ENCODE measurements around the gene SEMA6B. TPM values are rescaled to one million over a fixed set of nuclear protein-coding genes. Genes with fewer than 3 reads are reported as not detected.

SEMA6B gene
- total RNA-seq, 1 donor from 2014 or later = not detected

DNA sequence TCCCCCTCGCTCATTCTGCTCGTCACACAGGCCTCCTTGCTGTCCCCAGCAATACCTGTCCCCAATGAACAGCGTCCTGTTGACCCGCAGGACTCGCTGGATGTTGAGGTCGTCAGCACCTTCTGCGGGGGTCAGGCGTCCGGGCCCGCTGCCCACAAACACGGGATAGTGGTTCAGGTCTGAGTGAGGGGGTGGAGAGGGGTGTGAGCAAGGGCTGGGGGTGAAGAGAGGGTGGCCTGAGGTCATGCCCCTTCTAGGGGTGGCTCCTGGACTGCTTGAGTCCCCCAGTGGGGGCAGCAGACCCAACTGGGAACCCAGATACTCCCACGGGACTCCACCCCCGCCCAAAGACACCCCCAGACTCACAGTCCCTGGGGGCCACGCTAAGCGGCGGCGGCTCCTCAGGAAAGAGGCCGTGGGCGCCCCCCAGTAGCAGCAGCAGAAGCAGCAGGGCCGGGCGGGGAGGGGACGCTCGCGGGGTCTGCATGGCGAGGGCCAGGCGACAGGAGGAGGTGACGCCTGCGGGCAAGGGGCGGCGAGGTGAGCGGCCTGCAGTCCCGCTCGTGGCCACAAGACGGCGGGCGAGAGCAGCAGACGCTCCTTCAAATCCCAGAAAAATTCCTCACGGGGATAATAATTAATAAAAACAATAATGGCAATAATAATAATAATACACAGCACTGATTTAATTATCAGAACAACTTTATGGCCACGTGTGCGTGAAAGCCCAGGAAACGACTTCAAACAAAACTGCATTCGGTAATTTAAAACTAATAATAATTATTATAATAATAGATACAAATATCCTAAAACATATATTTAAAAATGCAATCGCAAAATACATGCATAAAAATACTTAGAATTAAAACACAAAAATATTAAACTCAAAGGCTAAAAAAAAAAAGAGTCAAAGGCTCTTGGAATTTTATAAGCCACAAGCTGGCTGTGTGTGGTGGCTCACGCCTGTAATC lies 1.2 kb downstream of the SEMA6B start:
- no peak for DNase-seq (ENCODE audit: low read depth)
- no peak overlapping the region for H3K4me3 ChIP-seq (ENCODE audit: low read depth, low read length)
- TF ChIP-seq, protein P1, sequence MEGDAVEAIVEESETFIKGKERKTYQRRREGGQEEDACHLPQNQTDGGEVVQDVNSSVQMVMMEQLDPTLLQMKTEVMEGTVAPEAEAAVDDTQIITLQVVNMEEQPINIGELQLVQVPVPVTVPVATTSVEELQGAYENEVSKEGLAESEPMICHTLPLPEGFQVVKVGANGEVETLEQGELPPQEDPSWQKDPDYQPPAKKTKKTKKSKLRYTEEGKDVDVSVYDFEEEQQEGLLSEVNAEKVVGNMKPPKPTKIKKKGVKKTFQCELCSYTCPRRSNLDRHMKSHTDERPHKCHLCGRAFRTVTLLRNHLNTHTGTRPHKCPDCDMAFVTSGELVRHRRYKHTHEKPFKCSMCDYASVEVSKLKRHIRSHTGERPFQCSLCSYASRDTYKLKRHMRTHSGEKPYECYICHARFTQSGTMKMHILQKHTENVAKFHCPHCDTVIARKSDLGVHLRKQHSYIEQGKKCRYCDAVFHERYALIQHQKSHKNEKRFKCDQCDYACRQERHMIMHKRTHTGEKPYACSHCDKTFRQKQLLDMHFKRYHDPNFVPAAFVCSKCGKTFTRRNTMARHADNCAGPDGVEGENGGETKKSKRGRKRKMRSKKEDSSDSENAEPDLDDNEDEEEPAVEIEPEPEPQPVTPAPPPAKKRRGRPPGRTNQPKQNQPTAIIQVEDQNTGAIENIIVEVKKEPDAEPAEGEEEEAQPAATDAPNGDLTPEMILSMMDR (conservative IDR thresholded peaks at IDR 0.05; ENCODE audit: low read depth, low read length) = peak; percentile 88

DNA sequence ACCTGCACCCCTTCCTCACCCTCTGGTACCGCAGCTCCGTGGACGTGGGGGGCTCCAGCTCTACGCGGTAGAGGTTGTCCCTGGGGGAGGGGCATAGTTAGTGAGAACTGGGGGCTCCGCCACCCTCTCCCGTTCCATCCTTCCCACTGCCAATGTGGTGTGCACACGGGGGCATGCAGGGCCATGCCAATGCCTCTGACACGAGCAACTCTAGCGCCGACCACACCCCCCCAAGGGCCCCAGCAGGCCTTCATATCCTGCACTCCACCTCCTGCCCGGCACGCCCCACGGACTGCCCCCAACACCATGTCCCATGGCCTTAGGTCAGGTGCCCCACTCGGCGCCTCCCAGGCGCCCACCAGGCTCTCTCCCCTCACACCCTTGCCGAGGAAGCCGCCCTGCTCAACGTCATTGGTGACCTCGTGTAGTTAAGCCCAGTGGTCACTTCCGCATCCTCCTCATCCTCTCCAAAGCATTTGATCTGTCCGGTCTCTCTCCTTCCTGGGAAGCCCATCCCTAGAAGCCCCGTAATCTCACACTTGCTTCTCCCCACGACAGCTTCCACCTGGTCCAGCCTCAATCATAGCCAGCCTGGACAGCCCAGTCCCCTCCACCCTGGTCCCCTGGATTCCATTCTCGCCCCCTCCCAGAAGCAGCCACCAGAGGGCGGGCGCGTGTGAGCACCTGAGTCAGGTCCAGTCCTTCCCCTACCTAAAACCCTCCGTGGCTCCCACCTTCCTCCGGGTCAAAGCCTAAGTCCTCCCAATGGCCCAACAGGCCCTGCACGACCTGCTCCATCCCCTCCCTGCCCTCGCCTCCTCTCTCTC lies 2.1 kb downstream of the SEMA6B start:
- H3K4me3 ChIP-seq (ENCODE audit: low read depth, low read length) = no peak overlapping the region
- TF ChIP-seq, protein P1 (conservative IDR thresholded peaks at IDR 0.05; ENCODE audit: low read depth, low read length) = peak; percentile 32
- no peak for DNase-seq (ENCODE audit: low read depth)

DNA sequence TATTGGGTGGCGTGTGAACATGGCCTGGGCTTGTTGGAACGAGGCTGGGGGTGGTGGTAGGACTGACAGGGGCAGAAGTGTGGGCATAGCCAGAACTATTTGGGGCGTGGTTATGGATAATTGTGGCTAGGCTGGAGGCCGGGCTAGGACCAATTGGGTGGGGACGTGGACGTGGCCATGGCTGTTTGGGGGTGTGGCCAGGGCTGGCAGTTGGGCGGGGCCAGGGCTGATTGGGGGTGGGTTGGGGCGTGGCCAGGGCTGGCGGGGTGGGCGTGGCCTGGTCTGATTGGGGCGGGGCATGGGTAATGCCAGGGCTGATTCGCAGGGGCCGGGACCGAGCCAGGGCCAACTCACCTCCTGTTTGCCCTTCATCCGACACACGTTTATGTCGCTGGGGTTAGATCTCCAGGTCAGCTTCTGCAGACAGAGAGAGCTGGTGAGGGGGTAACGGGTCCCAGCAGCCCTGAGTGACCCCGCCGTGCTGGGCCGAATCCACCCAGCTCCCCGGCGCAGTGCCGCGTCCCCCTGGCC lies 2.8 kb downstream of the SEMA6B start:
- no peak for DNase-seq (ENCODE audit: low read depth)

DNA sequence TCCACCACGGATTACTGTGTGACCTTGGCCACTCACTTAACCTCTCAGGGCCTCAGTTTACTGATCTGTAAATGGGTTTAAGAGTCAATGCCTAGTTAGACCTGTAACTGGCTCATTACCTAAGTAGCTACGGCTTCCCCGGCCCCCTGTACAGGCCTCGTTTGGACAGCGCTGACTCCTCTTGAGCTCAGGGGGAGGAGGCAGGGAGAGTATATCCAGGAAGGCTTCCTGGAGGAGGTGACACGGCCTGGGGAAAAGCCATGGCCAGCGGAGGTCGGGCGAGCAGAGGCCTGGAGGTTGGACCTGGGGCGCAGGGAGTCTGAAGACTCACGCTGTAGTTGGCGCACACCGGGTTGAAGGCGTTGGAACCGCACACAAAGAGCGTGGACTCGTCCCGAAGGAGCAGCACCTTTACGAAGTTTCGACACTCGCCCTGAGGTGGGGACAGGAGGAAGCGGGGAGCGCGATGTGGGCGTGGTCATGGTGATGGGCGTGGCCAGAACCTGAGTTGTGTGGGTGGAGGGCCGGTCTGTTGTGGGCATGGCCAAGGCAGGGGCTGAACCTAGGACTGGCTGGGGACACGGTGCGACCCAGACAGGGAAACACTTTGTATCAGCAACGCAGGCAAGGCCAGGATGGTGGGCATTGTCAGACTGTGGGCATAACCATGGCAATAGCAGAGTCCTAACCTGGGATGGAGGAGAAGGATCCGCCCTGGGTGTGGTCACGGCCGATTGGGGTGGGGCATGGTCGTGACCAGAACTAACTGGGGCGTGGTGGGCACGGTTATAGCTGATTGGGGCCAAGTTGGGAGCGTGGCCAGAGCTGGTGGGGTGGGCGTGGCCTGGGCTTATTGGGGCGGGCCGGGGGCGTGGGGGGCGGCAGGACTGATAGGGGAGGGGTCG lies 3.6 kb downstream of the SEMA6B start:
- DNase-seq (ENCODE audit: low read depth) = no peak
- no peak overlapping the region for H3K4me3 ChIP-seq (ENCODE audit: low read depth, low read length)
- TF ChIP-seq, protein P1 (conservative IDR thresholded peaks at IDR 0.05; ENCODE audit: low read depth, low read length) = no peak

More for the DNA sequence above, 2.8 kb downstream of the SEMA6B start:
- TF ChIP-seq, protein P1 (conservative IDR thresholded peaks at IDR 0.05; ENCODE audit: low read depth, low read length) = no peak
- H3K4me3 ChIP-seq (ENCODE audit: low read depth, low read length) = no peak overlapping the region

DNA sequence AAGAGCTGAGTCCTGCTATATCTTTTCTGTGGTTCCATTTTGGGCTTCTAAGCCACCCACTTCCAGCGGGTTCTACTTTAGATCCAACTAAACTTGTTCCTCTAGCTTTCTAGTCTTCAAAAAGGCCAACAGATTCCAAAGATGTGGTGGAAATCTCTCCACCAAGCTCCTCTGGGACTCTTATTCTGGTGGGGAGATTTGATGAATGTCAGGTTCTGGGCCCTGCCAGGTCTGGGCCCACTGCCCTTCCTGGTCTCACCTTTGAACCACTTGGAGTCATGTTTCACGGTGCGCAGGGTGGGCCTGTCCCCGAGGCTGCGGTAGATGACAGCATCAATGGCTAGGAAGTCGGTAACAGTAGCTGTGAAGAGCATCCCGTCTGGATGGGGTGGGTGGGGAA lies 4.8 kb downstream of the SEMA6B start:
- no peak for DNase-seq (ENCODE audit: low read depth)
- TF ChIP-seq, protein P1 (conservative IDR thresholded peaks at IDR 0.05; ENCODE audit: low read depth, low read length) = no peak
- no peak overlapping the region for H3K4me3 ChIP-seq (ENCODE audit: low read depth, low read length)

DNA sequence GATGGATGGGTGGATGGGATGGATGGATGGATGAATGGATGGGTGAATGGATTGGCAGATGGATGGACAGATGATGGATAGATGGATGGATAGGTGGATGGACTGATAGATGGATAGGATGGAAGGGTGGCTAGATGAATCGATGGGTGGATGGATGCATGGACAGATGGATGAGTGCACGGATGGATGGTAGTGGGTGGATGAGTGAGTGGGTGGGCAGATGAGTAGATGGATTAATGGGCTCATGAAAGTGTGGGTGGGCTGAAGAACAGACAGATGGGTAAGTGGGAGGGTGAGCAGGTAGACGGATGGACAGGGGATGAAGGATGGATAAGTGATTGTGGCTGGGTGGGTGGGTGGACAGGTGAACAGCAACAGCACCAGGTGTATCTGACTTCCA lies 5.7 kb downstream of the SEMA6B start:
- no peak overlapping the region for H3K4me3 ChIP-seq (ENCODE audit: low read depth, low read length)
- TF ChIP-seq, protein P1 (conservative IDR thresholded peaks at IDR 0.05; ENCODE audit: low read depth, low read length) = no peak

More for the DNA sequence above, 5.7 kb downstream of the SEMA6B start:
- DNase-seq (ENCODE audit: low read depth) = no peak
